HG03558 (cell line): ENCODE results near the gene MAPK10.
"Not testable (repeated sequence)": the region's sequence is repeated elsewhere in the genome, so short reads cannot be mapped to it uniquely, and the experiment has no call there.

Experiments used
- ATAC-seq: cut with Tn5 transposase; IDR thresholded peaks from one replicate; pipeline ENCODE4 v1.9.1; 2021; ENCODE audit warnings: moderate number of reproducible peaks; ENCODE audit not compliant: unreplicated experiment; ENCODE audit errors: extremely low read depth

The MAPK10 gene

GRCh38 chr4:86218746-86219473 is 140.9 kb downstream of the MAPK10 start:
- no peak for ATAC-seq

GRCh38 chr4:86203176-86203575 is 156.7 kb downstream of the MAPK10 start:
- no peak for ATAC-seq

- ATAC-seq = no peak
Observed at GRCh38 chr4:86185659-86186058, 174.2 kb downstream of the MAPK10 start.

- ATAC-seq = no peak
Observed at GRCh38 chr4:86184901-86185285, 175.0 kb downstream of the MAPK10 start.

GRCh38 chr4:86184216-86184900 is 175.5 kb downstream of the MAPK10 start:
- ATAC-seq = no peak

- no peak for ATAC-seq
Observed at GRCh38 chr4:86181585-86181984, 178.3 kb downstream of the MAPK10 start.

GRCh38 chr4:86178211-86178610 is 181.6 kb downstream of the MAPK10 start:
- ATAC-seq = no peak

- no peak for ATAC-seq
Observed at GRCh38 chr4:86174506-86174905, 185.3 kb downstream of the MAPK10 start.

- not testable (repeated sequence) for ATAC-seq
Observed at GRCh38 chr4:86168335-86168734, 191.5 kb downstream of the MAPK10 start.

- ATAC-seq = no peak
Observed at GRCh38 chr4:86160426-86160825, 199.4 kb downstream of the MAPK10 start.

- no peak for ATAC-seq
Observed at GRCh38 chr4:86159216-86159615, 200.6 kb downstream of the MAPK10 start.

- ATAC-seq = no peak
Observed at GRCh38 chr4:86156531-86156930, 203.3 kb downstream of the MAPK10 start.

GRCh38 chr4:86155766-86156165 is 204.1 kb downstream of the MAPK10 start:
- no peak for ATAC-seq

- ATAC-seq = no peak
Observed at GRCh38 chr4:86152454-86152853, 207.4 kb downstream of the MAPK10 start.

GRCh38 chr4:86151196-86151595 is 208.7 kb downstream of the MAPK10 start:
- ATAC-seq = no peak

- no peak for ATAC-seq
Observed at GRCh38 chr4:86141161-86141560, 218.7 kb downstream of the MAPK10 start.

GRCh38 chr4:86132468-86132867 is 227.4 kb downstream of the MAPK10 start:
- ATAC-seq = no peak

- ATAC-seq = no peak
Observed at GRCh38 chr4:86131456-86131855, 228.4 kb downstream of the MAPK10 start.

GRCh38 chr4:86130160-86130933 is 229.5 kb downstream of the MAPK10 start:
- ATAC-seq = no peak

- no peak for ATAC-seq
Observed at GRCh38 chr4:86129546-86129945, 230.3 kb downstream of the MAPK10 start.

GRCh38 chr4:86122404-86122803 is 237.4 kb downstream of the MAPK10 start:
- no peak for ATAC-seq
